Right ventricle myocardium superior (tissue), 1 donor: ENCODE data around the gene TRIM31. TPM values are rescaled to one million over a fixed set of nuclear protein-coding genes. Genes with fewer than 3 reads are reported as not detected.

Experiments
- ATAC-seq: fragments of 200-7000 bp; cut with Tn5 transposase; one replicate; pipeline ENCODE4 v1.9.1; 2020; ENCODE audit warnings: mild to moderate bottlenecking; ENCODE audit not compliant: poor library complexity
- DNase-seq: peaks from one replicate; pipeline ENCODE4 v3.0.0-alpha.2; 2020
- intact Hi-C: fragments of 100-400 bp; cut with DNase I; formaldehyde crosslinking; loops from one replicate; pipeline ENCODE4 v1.11.2; 2022
- total RNA-seq: library from RNA; stranded (reverse); fragmentation: NEBNext Ultra II Directional; extraction: Animal tissue kit (Norgen Biotek cat#: 25700); gene quantifications from one replicate; pipeline ENCODE4 v1.2.1, GENCODE V29; 2021
- donor health status: DM: no; HTN: yes; CAD: no; lungs with severe emphysema.

The TRIM31 gene
- total RNA-seq, 1 donor from 2014 or later: not detected

GRCh38 chr6:30066577-30067459, 46.1 kb downstream of the TRIM31 start, which contains the start of gene PPP1R11:
PPP1R11 (plus strand) TSS chr6:30067198; CDS start chr6:30067411, 213 bp downstream.
- DNase-seq: peak; percentile 98
- ATAC-seq: peak; percentile 98
- intact Hi-C loops: no loop called here

GRCh38 chr6:30066082-30066481, 46.8 kb downstream of the TRIM31 start:
- no peak for ATAC-seq
- DNase-seq: no peak
- intact Hi-C loops: no loop called here

- intact Hi-C loops: no loop called here
- DNase-seq (no peak), ATAC-seq (no peak)
Measured at GRCh38 chr6:30063315-30063714, 49.6 kb downstream of the TRIM31 start.

- DNase-seq (no peak), ATAC-seq (no peak)
- intact Hi-C loops: no loop called here
Measured at GRCh38 chr6:30062471-30063178, 50.3 kb downstream of the TRIM31 start.

GRCh38 chr6:30061858-30062458, 50.9 kb downstream of the TRIM31 start:
- DNase-seq: no peak
- peak; percentile 21 for ATAC-seq
- intact Hi-C loops: no loop called here

- ATAC-seq: peak; percentile 99
- intact Hi-C loops: no loop called here
- peak; percentile 94 for DNase-seq
Measured at GRCh38 chr6:30061092-30061857, 51.6 kb downstream of the TRIM31 start, which contains the start of gene POLR1H. POLR1H (plus strand) TSS chr6:30061265; CDS start chr6:30061525, 260 bp downstream.

GRCh38 chr6:30060606-30061091, 52.2 kb downstream of the TRIM31 start:
- peak; percentile 24 for ATAC-seq
- intact Hi-C loops: no loop called here
- DNase-seq: peak; percentile 54

GRCh38 chr6:30055513-30055912, 57.4 kb downstream of the TRIM31 start:
- DNase-seq (no peak), ATAC-seq (no peak)
- intact Hi-C loops: no loop called here

GRCh38 chr6:30053682-30054081, 59.2 kb downstream of the TRIM31 start:
- intact Hi-C loops: no loop called here
- DNase-seq (no peak), ATAC-seq (no peak)

Other genes with a start within 250 kb of the TRIM31 start
- 222 TPM for gene HLA-A, start 170.6 kb downstream of the TRIM31 start, total RNA-seq
- gene POLR1H, start 51.8 kb downstream of the TRIM31 start, total RNA-seq: 12.2 TPM
- gene PPP1R11, start 45.9 kb downstream of the TRIM31 start, total RNA-seq: 40.9 TPM
- not detected for gene RNF39, start 37.3 kb downstream of the TRIM31 start, total RNA-seq
- gene TRIM40, start 23.1 kb upstream of the TRIM31 start, total RNA-seq: not detected
- not detected for gene TRIM10, start 48.1 kb upstream of the TRIM31 start, total RNA-seq
- gene TRIM15, start 50.5 kb upstream of the TRIM31 start, total RNA-seq: not detected
- 17.8 TPM for gene TRIM26, start 100.3 kb upstream of the TRIM31 start, total RNA-seq
- 6.2 TPM for gene TRIM39, start 213.8 kb upstream of the TRIM31 start, total RNA-seq
- 25.4 TPM for gene RPP21, start 232.1 kb upstream of the TRIM31 start, total RNA-seq